ENCODE results near the gene RPL7A. TPM values are rescaled to one million over a fixed set of nuclear protein-coding genes. Genes with fewer than 3 reads are reported as not detected.

RPL7A gene
- total RNA-seq, 1 experiment from 2014 or later: 2,895 TPM

DNA sequence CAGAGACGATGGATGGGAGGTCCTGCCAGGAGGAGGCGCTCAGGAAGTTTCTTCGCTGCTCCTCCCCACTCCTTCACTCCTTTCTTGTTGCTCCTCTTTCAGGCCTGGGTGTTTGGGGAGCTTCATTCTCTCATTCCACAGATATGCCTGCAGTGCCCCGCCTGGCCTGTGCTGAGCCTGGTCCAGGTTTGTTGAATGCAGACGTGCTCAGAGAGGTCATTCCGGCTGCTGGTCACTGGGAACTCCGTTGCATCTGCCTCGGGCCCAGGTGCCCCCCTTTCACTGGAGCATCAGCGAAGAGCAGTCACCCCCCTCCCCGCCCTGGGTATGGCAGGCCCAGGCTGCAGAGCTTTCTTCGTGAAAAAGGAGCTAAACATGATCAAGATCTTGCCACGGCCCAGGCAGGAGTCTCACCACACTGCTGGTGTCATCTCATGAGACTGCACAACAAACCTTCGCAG lies 27.6 kb upstream of the RPL7A start:
- no CpG with 5 or more reads among the region's 13 CpGs for WGBS (ENCODE audit: extremely low coverage, insufficient read length, low lambda C conversion rate)
- Histone ChIP-seq H2BK15ac (ENCODE audit: low read depth, low read length) (no peak overlapping the region), H4K91ac (ENCODE audit: insufficient read length, low read depth, low read length) (no peak overlapping the region), H4K5ac (ENCODE audit: insufficient read length, low read depth, low read length) (no peak overlapping the region), H3T11ph (ENCODE audit: low read length) (no peak overlapping the region), H3K18ac (ENCODE audit: insufficient read length, low read depth, low read length) (no peak overlapping the region), H2BK120ac (ENCODE audit: low read depth, low read length, poor library complexity, severe bottlenecking) (no peak overlapping the region), H3K14ac (ENCODE audit: insufficient read depth, low read length) (no peak overlapping the region), H2AK5ac (ENCODE audit: insufficient read length, low read length) (no peak overlapping the region), H3K79me2 (ENCODE audit: insufficient read depth, low read length) (no peaks in the 10 kb centered on the region), H4K8ac (replicated peaks; ENCODE audit: insufficient read length, low read depth, low read length) (no peak overlapping the region), H3K23ac (ENCODE audit: insufficient read length, low read depth, low read length) (no peak overlapping the region), H2BK20ac (ENCODE audit: low read depth, low read length, poor library complexity, severe bottlenecking) (no peak overlapping the region), H3K4me1 (ENCODE audit: insufficient read depth, low read length) (no peaks in the 10 kb centered on the region; the same call in 1 of the 2 replicates), H3K79me1 (ENCODE audit: insufficient read depth, low read depth, low read length, poor library complexity, severe bottlenecking) (no peaks in the 10 kb centered on the region), H3K27ac (ENCODE audit: insufficient read length, low read depth, low read length) (no peak overlapping the region), H4K20me1 (ENCODE audit: control insufficient read depth, insufficient read depth, insufficient read length) (no peaks in the 10 kb centered on the region), H3K9ac (ENCODE audit: extremely low read depth, insufficient read length, low read length) (no peak overlapping the region), H3K4ac (ENCODE audit: low read depth, low read length) (no peak overlapping the region), H3K4me2 (ENCODE audit: insufficient read depth, insufficient read length, low read length) (no peak overlapping the region), H3K56ac (ENCODE audit: insufficient read length, low read depth, low read length) (no peak overlapping the region), H3K9me3 (ENCODE audit: control insufficient read depth, low read depth, low read length) (peaks cover 11% of the 10 kb centered on the region), H3K23me2 (ENCODE audit: insufficient read length, low read depth, low read length, poor library complexity, severe bottlenecking) (no peaks in the 10 kb centered on the region), H2BK5ac (ENCODE audit: insufficient read length, low read length) (no peak overlapping the region), H3K27me3 (ENCODE audit: insufficient read depth, low read length) (no peaks in the 10 kb centered on the region), H2AFZ (ENCODE audit: low read length) (no peak overlapping the region), H2BK12ac (ENCODE audit: insufficient read length, low read depth, low read length) (no peak overlapping the region)
- Mint-ChIP-seq H3K27me3 (ENCODE audit: low read depth) (peaks cover 26% of the 10 kb centered on the region), H3K4me3 (no peak overlapping the region), H3K9me3 (peaks cover 18 to 25% of the 10 kb centered on the region in 2 experiments), H3K36me3 (ENCODE audit: insufficient read depth in 1 of 3, low read depth in 3 of 3) (peaks cover 0 to 9% (median 4%) of the 10 kb centered on the region in 3 experiments; a peak in 4 of 7 replicates), H3K27ac (no peak overlapping the region), H3K4me1 (no peaks in the 10 kb centered on the region)
- DNase-seq: peak; percentile 63
- TF ChIP-seq, protein P1, sequence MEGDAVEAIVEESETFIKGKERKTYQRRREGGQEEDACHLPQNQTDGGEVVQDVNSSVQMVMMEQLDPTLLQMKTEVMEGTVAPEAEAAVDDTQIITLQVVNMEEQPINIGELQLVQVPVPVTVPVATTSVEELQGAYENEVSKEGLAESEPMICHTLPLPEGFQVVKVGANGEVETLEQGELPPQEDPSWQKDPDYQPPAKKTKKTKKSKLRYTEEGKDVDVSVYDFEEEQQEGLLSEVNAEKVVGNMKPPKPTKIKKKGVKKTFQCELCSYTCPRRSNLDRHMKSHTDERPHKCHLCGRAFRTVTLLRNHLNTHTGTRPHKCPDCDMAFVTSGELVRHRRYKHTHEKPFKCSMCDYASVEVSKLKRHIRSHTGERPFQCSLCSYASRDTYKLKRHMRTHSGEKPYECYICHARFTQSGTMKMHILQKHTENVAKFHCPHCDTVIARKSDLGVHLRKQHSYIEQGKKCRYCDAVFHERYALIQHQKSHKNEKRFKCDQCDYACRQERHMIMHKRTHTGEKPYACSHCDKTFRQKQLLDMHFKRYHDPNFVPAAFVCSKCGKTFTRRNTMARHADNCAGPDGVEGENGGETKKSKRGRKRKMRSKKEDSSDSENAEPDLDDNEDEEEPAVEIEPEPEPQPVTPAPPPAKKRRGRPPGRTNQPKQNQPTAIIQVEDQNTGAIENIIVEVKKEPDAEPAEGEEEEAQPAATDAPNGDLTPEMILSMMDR (conservative IDR thresholded peaks at IDR 0.05): peak; percentile 43; the same call in 2 of the 3 replicates
